Measurements from ENCODE around the gene CFAP46. TPM values are rescaled to one million over a fixed set of nuclear protein-coding genes. Genes with fewer than 3 reads are reported as not detected.
A peak's percentile ranks its signal among the peaks of the same experiment; 100 is the strongest.

Gene CFAP46
- total RNA-seq (2012; rRNA removed), result 1.3 and 1.7 TPM in 2 replicates
- 1.6 and 1.8 TPM in 2 replicates for polyA plus RNA-seq (2012; rRNA removed)
- 1.0 and 1.3 TPM in 2 replicates for polyA plus RNA-seq (2012; cell fraction: cytosol; rRNA removed)
- polyA plus RNA-seq (2012; cell fraction: nucleus; rRNA removed; ENCODE audit: low replicate concordance), result 1.0 and 1.8 TPM in 2 replicates
- percentile 17 among the genes with signal in this experiment for Bru-seq, nascent RNA
- BruChase-seq, experiment 1, labeled RNA remaining after a 6-hour chase, result percentile 21 among the genes with signal in this experiment
- BruChase-seq, experiment 2, labeled RNA remaining after a 2-hour chase, result percentile 20 among the genes with signal in this experiment
- long read RNA-seq, result 0 reads

DNA sequence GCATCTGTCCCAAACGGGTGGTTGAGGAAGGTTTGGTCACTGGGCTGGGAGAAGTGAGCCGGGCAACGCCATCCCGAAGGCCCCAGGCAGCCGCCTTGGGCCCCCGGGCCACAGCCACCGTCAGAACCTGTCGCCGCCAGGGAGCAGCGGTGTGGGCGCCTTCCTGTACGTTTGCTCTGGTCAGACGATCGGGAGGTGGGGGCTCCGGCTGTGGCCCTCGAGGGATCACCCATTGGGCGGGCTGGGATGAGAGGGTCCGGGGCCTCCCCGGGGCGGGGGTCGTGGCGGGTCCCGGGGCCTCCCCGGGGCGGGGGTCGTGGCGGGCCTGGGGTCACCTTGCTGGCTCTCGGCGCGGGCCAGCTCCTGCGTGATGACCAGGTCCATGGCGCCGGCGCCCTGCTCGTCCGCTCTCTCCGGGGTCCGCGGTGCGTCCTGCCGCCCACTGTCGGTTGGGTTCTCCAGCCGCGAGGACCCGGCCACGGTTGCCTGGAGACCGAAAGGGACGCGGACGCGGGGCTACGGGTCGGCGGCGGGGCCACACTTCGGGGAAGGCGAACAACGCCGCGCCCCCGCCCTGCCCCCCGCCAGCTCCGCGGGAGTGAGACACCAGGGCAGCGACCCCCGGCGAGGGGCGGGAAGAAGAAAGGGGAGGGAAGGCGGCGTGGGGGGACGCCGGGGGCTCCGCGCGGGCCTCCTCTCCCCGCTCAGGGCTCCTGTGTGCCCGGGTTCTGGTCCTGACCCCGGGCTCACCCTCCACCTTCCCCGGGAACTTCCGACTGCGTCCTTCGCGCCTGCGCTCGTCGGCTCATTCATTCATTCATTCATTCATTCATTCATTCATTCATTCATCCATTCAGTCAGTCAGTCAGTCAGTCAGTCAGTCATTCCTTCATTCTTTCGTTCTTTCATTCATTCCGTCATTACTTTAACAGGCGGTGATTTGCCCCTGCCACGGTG lies at the start of gene CFAP46:
TSS of gene CFAP46 (minus strand) at position 470 of the 957 bp plus-strand sequence. CDS start at position 384, 86 bp downstream.
- no peak within 1 kb of the TSS for H2BK15ac ChIP-seq (ENCODE audit: low read depth, low read length)
- H2AK5ac ChIP-seq (ENCODE audit: low read depth, low read length), result no peak within 1 kb of the TSS
- no peak within 1 kb of the TSS for H3K56ac ChIP-seq (ENCODE audit: extremely low read depth, insufficient read depth, low read length)
- no peak within 1 kb of the TSS for H3K27ac ChIP-seq (ENCODE audit: insufficient read depth, low read length)
- ATAC-seq (ENCODE audit: low read depth), result peak; percentile 92
- intact Hi-C loops (cut with micrococcal nuclease) (loop anchor here (5.0 kb wide), 1 partner anchor 290 kb away; no protein-coding TSS in a partner anchor), dilution Hi-C loops (cut with HindIII; ENCODE audit: low sequenced_read_pairs, unreplicated experiment) (no loop called here), in situ Hi-C loops (cut with MboI; ENCODE audit: low sequenced_read_pairs) (no loop called here)
- H3K79me1 ChIP-seq (ENCODE audit: low read depth in 1 of 2, low read length in 2 of 2), result no peaks in the 10 kb centered on the region
- peak within 1 kb of the TSS; percentile 77 for H2AFZ ChIP-seq (replicated peaks; ENCODE audit: low read length, poor library complexity)
- H2BK20ac ChIP-seq (ENCODE audit: low read depth, low read length), result no peak within 1 kb of the TSS
- WGBS, 2 experiments (ENCODE audit: extremely low coverage in 2 of 2, insufficient read length in 1 of 2), result 3% methylated on average over 42 of the region's 90 CpGs; no CpG with 5 or more reads in 1 of the 2 experiments
- peak within 1 kb of the TSS; percentile 48 for H3K4me3 ChIP-seq (ENCODE audit: insufficient read depth, low read depth, low read length)
- no peak within 1 kb of the TSS for H3K14ac ChIP-seq (replicated peaks; ENCODE audit: low read depth, low read length)
- no peaks in the 10 kb centered on the region for H3K9me1 ChIP-seq (ENCODE audit: insufficient read depth, low read length)
- H2BK5ac ChIP-seq (ENCODE audit: low read depth, low read length, poor library complexity, severe bottlenecking), result no peak within 1 kb of the TSS
- H2AK9ac ChIP-seq (replicated peaks; ENCODE audit: low read depth, low read length, poor library complexity), result peak within 1 kb of the TSS; percentile 31
- peak within 1 kb of the TSS; percentile 82 for H3K4me2 ChIP-seq (ENCODE audit: low read depth, low read length)
- H3K9ac ChIP-seq (ENCODE audit: low read depth, low read length), result peak within 1 kb of the TSS; percentile 48; the same call in 1 of the 2 replicates
- peak; percentile 44 for DNase-seq
- no TSS peak for BruUV-seq (replicated peaks)
- ChIA-PET CTCF (no interaction called here), POLR2A (ENCODE audit: unreplicated experiment) (no interaction called here)
- no peaks in the 10 kb centered on the region for H3K9me3 ChIP-seq (ENCODE audit: control insufficient read depth, insufficient read depth, low read length)
- H3K4me1 ChIP-seq (ENCODE audit: control insufficient read depth, insufficient read depth, low read length), result peaks cover 3% of the 10 kb centered on the region; the same call in 1 of the 2 replicates
- peak within 1 kb of the TSS; percentile 26 to 70; a peak in 3 of 4 replicates for H4K8ac ChIP-seq (ENCODE audit: low read depth in 2 of 2, low read length in 2 of 2)
- peaks cover 3% of the 10 kb centered on the region for H3K27me3 ChIP-seq (ENCODE audit: control insufficient read depth, insufficient read depth, low read length)
- H4K91ac ChIP-seq (ENCODE audit: insufficient read depth, low read depth, low read length), result no peak within 1 kb of the TSS
- TF ChIP-seq MAZ (IDR thresholded peaks at IDR 0.05; ENCODE audit: borderline replicate concordance, low read depth, low read length) (peak; percentile 76; the same call in 1 of the 2 replicates), MXI1 (IDR thresholded peaks at IDR 0.05; ENCODE audit: borderline replicate concordance, low read depth, low read length) (peak; percentile 38; the same call in 1 of the 2 replicates), FOS (IDR thresholded peaks at IDR 0.05; ENCODE audit: low read depth, low read length) (no peak), CHD1 (IDR thresholded peaks at IDR 0.05; ENCODE audit: low read depth, low read length) (no peak), CEBPB (IDR thresholded peaks at IDR 0.05; ENCODE audit: low read depth, low read length) (no peak)
- no peak within 1 kb of the TSS for H3K4ac ChIP-seq (ENCODE audit: low read depth, low read length)
- no peak within 1 kb of the TSS for H3K23ac ChIP-seq (ENCODE audit: low read depth, low read length)
- no peak within 1 kb of the TSS for H2BK120ac ChIP-seq (ENCODE audit: low read depth, low read length)
- no peak within 1 kb of the TSS for H3K18ac ChIP-seq (ENCODE audit: low read depth, low read length)
- no peaks in the 10 kb centered on the region for H3K36me3 ChIP-seq (ENCODE audit: control insufficient read depth, insufficient read depth, low read length)
- H4K20me1 ChIP-seq (ENCODE audit: insufficient read depth, low read length), result no peaks in the 10 kb centered on the region
- H4K5ac ChIP-seq (ENCODE audit: low read depth, low read length), result no peak within 1 kb of the TSS
